T-helper 17 cell (primary cell): ENCODE measurements around the gene SNTG2. TPM values are rescaled to one million over a fixed set of nuclear protein-coding genes. Genes with fewer than 3 reads are reported as not detected.

Experiments used
- ATAC-seq: fragments of 150-1000 bp; cut with Tn5 transposase; 2 replicates; pipeline ENCODE4 v1.10.0; 2021; ENCODE audit warnings: mild to moderate bottlenecking, moderate library complexity
- DNase-seq, 3 donors: peaks; one replicate each; pipeline versions ENCODE4 v3.0.0 to v3.0.0-alpha.2; 2020 to 2021
- H3K9me3 ChIP-seq: one replicate; pipeline ENCODE4 v1.7.0; 2013; ENCODE audit warnings: low read length, mild to moderate bottlenecking; ENCODE audit not compliant: control insufficient read depth, poor library complexity, severe bottlenecking
- H3K27ac Mint-ChIP-seq: one replicate; pipeline ENCODE4 v1.8.0; 2022; ENCODE audit warnings: mild to moderate bottlenecking, moderate library complexity, mixed read lengths
- H3K27me3 Mint-ChIP-seq: one replicate; pipeline ENCODE4 v1.8.0; 2022; ENCODE audit warnings: mixed read lengths
- H3K36me3 Mint-ChIP-seq: one replicate; pipeline ENCODE4 v1.8.0; 2022; ENCODE audit warnings: low read depth, mixed read lengths
- H3K4me1 Mint-ChIP-seq: one replicate; pipeline ENCODE4 v1.8.0; 2022; ENCODE audit warnings: mild to moderate bottlenecking, mixed read lengths
- H3K4me3 Mint-ChIP-seq: one replicate; pipeline ENCODE4 v1.8.0; 2022; ENCODE audit warnings: mild to moderate bottlenecking, moderate library complexity, mixed read lengths
- total RNA-seq, 4 donors: library from RNA in 2 of 4; stranded (reverse) in 2 of 4; gene quantifications; one replicate each; pipeline ENCODE4 v1.2.3 and lab custom pipeline; 2022 to 2026

The SNTG2 gene
- total RNA-seq, 2 donors from 2014 or later, result 2.0 to 6.3 TPM

- Mint-ChIP-seq H3K27ac (no peak overlapping the region), H3K4me3 (no peak overlapping the region), H3K36me3 (no peaks in the 10 kb centered on the region), H3K27me3 (no peaks in the 10 kb centered on the region), H3K4me1 (no peaks in the 10 kb centered on the region)
- ATAC-seq (no peak), DNase-seq (no peak)
- H3K9me3 ChIP-seq, result no peaks in the 10 kb centered on the region
Measured at GRCh38 chr2:1341404-1342120, 390.9 kb downstream of the SNTG2 start.

- H3K9me3 ChIP-seq, result peaks cover 2% of the 10 kb centered on the region
- Mint-ChIP-seq H3K4me1 (no peaks in the 10 kb centered on the region), H3K27me3 (no peaks in the 10 kb centered on the region), H3K4me3 (no peak overlapping the region), H3K36me3 (no peaks in the 10 kb centered on the region), H3K27ac (no peak overlapping the region)
- no peak for DNase-seq
- ATAC-seq, result no peak
Measured at GRCh38 chr2:1348789-1349188, 398.1 kb downstream of the SNTG2 start.

GRCh38 chr2:1350111-1350510 lies 399.5 kb downstream of the SNTG2 start:
- Mint-ChIP-seq H3K27me3 (no peaks in the 10 kb centered on the region), H3K4me3 (no peak overlapping the region), H3K36me3 (no peaks in the 10 kb centered on the region), H3K27ac (no peak overlapping the region), H3K4me1 (no peaks in the 10 kb centered on the region)
- H3K9me3 ChIP-seq, result peaks cover 2% of the 10 kb centered on the region
- ATAC-seq (no peak), DNase-seq (no peak)

GRCh38 chr2:1353124-1353523 lies 402.5 kb downstream of the SNTG2 start:
- no peak overlapping the region for H3K4me3 Mint-ChIP-seq
- ATAC-seq (no peak), DNase-seq (no peak)
- no peaks in the 10 kb centered on the region for H3K27me3 Mint-ChIP-seq
- H3K4me1 Mint-ChIP-seq, result no peaks in the 10 kb centered on the region
- no peak overlapping the region for H3K27ac Mint-ChIP-seq
- H3K36me3 Mint-ChIP-seq, result no peaks in the 10 kb centered on the region
- peaks cover 2% of the 10 kb centered on the region for H3K9me3 ChIP-seq

- no peak for DNase-seq
- no peaks in the 10 kb centered on the region for H3K27me3 Mint-ChIP-seq
- H3K4me1 Mint-ChIP-seq, result no peaks in the 10 kb centered on the region
Measured at GRCh38 chr2:1353543-1353942, 402.9 kb downstream of the SNTG2 start.

GRCh38 chr2:1360144-1360543 lies 409.5 kb downstream of the SNTG2 start:
- Mint-ChIP-seq H3K27me3 (no peaks in the 10 kb centered on the region), H3K36me3 (no peaks in the 10 kb centered on the region), H3K4me1 (no peaks in the 10 kb centered on the region), H3K4me3 (no peak overlapping the region), H3K27ac (no peak overlapping the region)
- ATAC-seq (no peak), DNase-seq (no peak)
- no peaks in the 10 kb centered on the region for H3K9me3 ChIP-seq

More at GRCh38 chr2:1353543-1353942, 402.9 kb downstream of the SNTG2 start:
- H3K9me3 ChIP-seq, result peaks cover 2% of the 10 kb centered on the region
- Mint-ChIP-seq H3K27ac (no peak overlapping the region), H3K36me3 (no peaks in the 10 kb centered on the region), H3K4me3 (no peak overlapping the region)
- no peak for ATAC-seq

GRCh38 chr2:1360557-1361250 lies 410.1 kb downstream of the SNTG2 start:
- no peak for ATAC-seq
- no peaks in the 10 kb centered on the region for H3K36me3 Mint-ChIP-seq
- no peak overlapping the region for H3K4me3 Mint-ChIP-seq
- DNase-seq, result no peak
- peaks cover 2% of the 10 kb centered on the region for H3K4me1 Mint-ChIP-seq
- H3K27ac Mint-ChIP-seq, result no peak overlapping the region
- H3K27me3 Mint-ChIP-seq, result no peaks in the 10 kb centered on the region
- no peaks in the 10 kb centered on the region for H3K9me3 ChIP-seq

- H3K4me1 Mint-ChIP-seq, result peaks cover 6% of the 10 kb centered on the region
Measured at GRCh38 chr2:1363367-1363766, 412.7 kb downstream of the SNTG2 start.

GRCh38 chr2:1366546-1367134 lies 416.0 kb downstream of the SNTG2 start:
- peaks cover 8% of the 10 kb centered on the region for H3K4me1 Mint-ChIP-seq
- H3K4me3 Mint-ChIP-seq, result peak overlapping the region; percentile 15
- ATAC-seq (no peak), DNase-seq (no peak)
- no peaks in the 10 kb centered on the region for H3K9me3 ChIP-seq
- no peaks in the 10 kb centered on the region for H3K36me3 Mint-ChIP-seq
- H3K27ac Mint-ChIP-seq, result no peak overlapping the region
- H3K27me3 Mint-ChIP-seq, result no peaks in the 10 kb centered on the region

More at GRCh38 chr2:1363367-1363766, 412.7 kb downstream of the SNTG2 start:
- Mint-ChIP-seq H3K27ac (no peak overlapping the region), H3K36me3 (no peaks in the 10 kb centered on the region), H3K4me3 (no peak overlapping the region), H3K27me3 (no peaks in the 10 kb centered on the region)
- no peak for ATAC-seq
- no peak for DNase-seq
- no peaks in the 10 kb centered on the region for H3K9me3 ChIP-seq

- H3K27me3 Mint-ChIP-seq, result no peaks in the 10 kb centered on the region
- no peak overlapping the region for H3K27ac Mint-ChIP-seq
- H3K4me1 Mint-ChIP-seq, result peaks cover 8% of the 10 kb centered on the region
- ATAC-seq (no peak), DNase-seq (no peak)
- no peaks in the 10 kb centered on the region for H3K36me3 Mint-ChIP-seq
- no peak overlapping the region for H3K4me3 Mint-ChIP-seq
- H3K9me3 ChIP-seq, result no peaks in the 10 kb centered on the region
Measured at GRCh38 chr2:1367601-1368000, 417.0 kb downstream of the SNTG2 start.

GRCh38 chr2:1369905-1370304 lies 419.3 kb downstream of the SNTG2 start:
- Mint-ChIP-seq H3K36me3 (no peaks in the 10 kb centered on the region), H3K27ac (no peak overlapping the region), H3K4me3 (no peak overlapping the region), H3K4me1 (peaks cover 8% of the 10 kb centered on the region), H3K27me3 (no peaks in the 10 kb centered on the region)
- ATAC-seq (no peak), DNase-seq (no peak)
- H3K9me3 ChIP-seq, result no peaks in the 10 kb centered on the region

- DNase-seq (no peak), ATAC-seq (no peak)
- Mint-ChIP-seq H3K4me3 (no peak overlapping the region), H3K36me3 (no peaks in the 10 kb centered on the region), H3K27ac (no peak overlapping the region), H3K4me1 (peaks cover 8% of the 10 kb centered on the region), H3K27me3 (no peaks in the 10 kb centered on the region)
- H3K9me3 ChIP-seq, result no peaks in the 10 kb centered on the region
Measured at GRCh38 chr2:1370461-1370860, 419.8 kb downstream of the SNTG2 start.

GRCh38 chr2:1371082-1371481 lies 420.4 kb downstream of the SNTG2 start:
- DNase-seq (no peak), ATAC-seq (no peak)
- Mint-ChIP-seq H3K4me1 (peaks cover 5% of the 10 kb centered on the region), H3K36me3 (no peaks in the 10 kb centered on the region), H3K27me3 (no peaks in the 10 kb centered on the region), H3K4me3 (no peak overlapping the region), H3K27ac (no peak overlapping the region)
- no peaks in the 10 kb centered on the region for H3K9me3 ChIP-seq
